Neural cell (in vitro differentiated cells): Measurements from ENCODE around the gene STRIP1. TPM values are rescaled to one million over a fixed set of nuclear protein-coding genes. Genes with fewer than 3 reads are reported as not detected.

Experiments used
- H2AFZ ChIP-seq: fragments of 200-600, 300-800 bp; sonication (generic), shearing (Covaris generic); 2 replicates; pipeline ENCODE4 v1.6.0; 2014; ENCODE audit warnings: low read depth, mild to moderate bottlenecking, antibody characterized with exemption, low read length, moderate library complexity
- H3F3A ChIP-seq: fragments of 200-600 bp; shearing (Covaris generic); 2 replicates; pipeline ENCODE4 v1.6.1; 2016; ENCODE audit warnings: mild to moderate bottlenecking, moderate library complexity, mixed read lengths, antibody characterized with exemption, low read length; ENCODE audit not compliant: insufficient read depth, poor library complexity, severe bottlenecking
- H3K27ac ChIP-seq: fragments of 200-600, 300-800 bp; sonication (generic), shearing (Covaris generic); 2 replicates; pipeline ENCODE4 v1.5.1; 2014; ENCODE audit warnings: mild to moderate bottlenecking, low read length, moderate library complexity
- H3K27me3 ChIP-seq: fragments of 300-800, 200-600 bp; sonication (generic), shearing (Covaris generic); 2 replicates; pipeline ENCODE4 v1.6.0; 2014; ENCODE audit warnings: mild to moderate bottlenecking, low read depth, low read length, moderate library complexity; ENCODE audit not compliant: insufficient read depth
- H3K36me3 ChIP-seq: fragments of 300-800, 200-600 bp; sonication (generic), shearing (Covaris generic); 2 replicates; pipeline ENCODE4 v1.5.1; 2014; ENCODE audit warnings: mild to moderate bottlenecking, antibody characterized with exemption, low read length, moderate library complexity; ENCODE audit not compliant: insufficient read depth
- H3K4me2 ChIP-seq: fragments of 300-800, 200-600 bp; sonication (generic), shearing (Covaris generic); 2 replicates; pipeline ENCODE4 v1.6.0; 2014; ENCODE audit warnings: mild to moderate bottlenecking, low read length
- H3K4me3 ChIP-seq: fragments of 300-800, 200-600 bp; sonication (generic), shearing (Covaris generic); 2 replicates; pipeline ENCODE4 v1.5.1; 2014; ENCODE audit warnings: mild to moderate bottlenecking, low read length, moderate library complexity
- H3K79me2 ChIP-seq: fragments of 200-600 bp; shearing (Covaris generic); replicated peaks from 2 replicates; pipeline ENCODE4 v1.6.0; 2014; ENCODE audit warnings: mild to moderate bottlenecking, low read length, moderate library complexity; ENCODE audit not compliant: insufficient read depth
- H3K9ac ChIP-seq: fragments of 300-800, 200-600 bp; sonication (generic), shearing (Covaris generic); 2 replicates; pipeline ENCODE4 v1.6.1; 2016; ENCODE audit warnings: mild to moderate bottlenecking, low read length, mixed read lengths
- H3K9me2 ChIP-seq: fragments of 200-600 bp; shearing (Covaris generic); 2 replicates; pipeline ENCODE4 v1.6.1; 2016; ENCODE audit warnings: mild to moderate bottlenecking, low read length, mixed read lengths; ENCODE audit not compliant: insufficient read depth
- H3K9me3 ChIP-seq: fragments of 200-600, 300-800 bp; sonication (generic), shearing (Covaris generic); 2 replicates; pipeline ENCODE4 v1.6.1; 2016; ENCODE audit warnings: mild to moderate bottlenecking, mixed run types, low read length, moderate library complexity, mixed read lengths
- H4K20me1 ChIP-seq: fragments of 200-600 bp; shearing (Covaris generic); 2 replicates; pipeline ENCODE4 v1.6.1; 2016; ENCODE audit warnings: mild to moderate bottlenecking, mixed run types; ENCODE audit not compliant: insufficient read depth
- CTCF ChIP-seq: fragments of 450-650 bp; IDR thresholded peaks from 2 replicates; pipeline ENCODE4 v1.5.1; 2014; ENCODE audit warnings: antibody characterized with exemption, mild to moderate bottlenecking, moderate library complexity; ENCODE audit not compliant: poor library complexity, severe bottlenecking
- EP300 ChIP-seq: fragments of 450-650 bp; conservative IDR thresholded peaks from 2 replicates; pipeline ENCODE4 v1.6.1; 2014; ENCODE audit warnings: antibody characterized with exemption, mild to moderate bottlenecking, moderate library complexity; ENCODE audit not compliant: poor library complexity, severe bottlenecking
- EZH2 ChIP-seq: fragments of 200-600, 300-800 bp; shearing (Covaris generic), sonication (generic); IDR thresholded peaks from 2 replicates; pipeline ENCODE4 v1.6.1; 2014; ENCODE audit warnings: antibody characterized with exemption, low read length, borderline replicate concordance, mild to moderate bottlenecking; ENCODE audit not compliant: insufficient read depth, poor library complexity, severe bottlenecking
- MXI1 ChIP-seq: fragments of 450-650 bp; conservative IDR thresholded peaks from 2 replicates; pipeline ENCODE4 v1.6.1; 2014; ENCODE audit warnings: antibody characterized with exemption, mild to moderate bottlenecking; ENCODE audit not compliant: poor library complexity, severe bottlenecking
- POLR2AphosphoS5 ChIP-seq: IDR thresholded peaks from 2 replicates; pipeline ENCODE4 v1.6.1; 2012
- RAD21 ChIP-seq: fragments of 450-650 bp; conservative IDR thresholded peaks from 2 replicates; pipeline ENCODE4 v1.6.1; 2014; ENCODE audit warnings: antibody characterized with exemption, mild to moderate bottlenecking, moderate library complexity
- SMC3 ChIP-seq: fragments of 450-650 bp; conservative IDR thresholded peaks from 2 replicates; pipeline ENCODE4 v1.6.1; 2014; ENCODE audit warnings: antibody characterized with exemption, mild to moderate bottlenecking, moderate library complexity; ENCODE audit not compliant: poor library complexity
- TAF1 ChIP-seq: IDR thresholded peaks from 2 replicates; pipeline ENCODE4 v1.6.1; 2012; ENCODE audit warnings: low read depth
- polyA plus RNA-seq: library from polyadenylated mRNA; depleted of rRNA; stranded (reverse); fragments of >200 nt; gene quantifications from 2 replicates; pipeline ENCODE4 v1.2.3, GENCODE V29; 2014
- TF ChIP-seq, protein P1 (sequence below): IDR thresholded peaks from 2 replicates; pipeline ENCODE4 v1.6.1; 2012; ENCODE audit warnings: borderline replicate concordance

STRIP1 gene
- polyA plus RNA-seq, 1 donor from 2014 or later = 178 TPM

DNA sequence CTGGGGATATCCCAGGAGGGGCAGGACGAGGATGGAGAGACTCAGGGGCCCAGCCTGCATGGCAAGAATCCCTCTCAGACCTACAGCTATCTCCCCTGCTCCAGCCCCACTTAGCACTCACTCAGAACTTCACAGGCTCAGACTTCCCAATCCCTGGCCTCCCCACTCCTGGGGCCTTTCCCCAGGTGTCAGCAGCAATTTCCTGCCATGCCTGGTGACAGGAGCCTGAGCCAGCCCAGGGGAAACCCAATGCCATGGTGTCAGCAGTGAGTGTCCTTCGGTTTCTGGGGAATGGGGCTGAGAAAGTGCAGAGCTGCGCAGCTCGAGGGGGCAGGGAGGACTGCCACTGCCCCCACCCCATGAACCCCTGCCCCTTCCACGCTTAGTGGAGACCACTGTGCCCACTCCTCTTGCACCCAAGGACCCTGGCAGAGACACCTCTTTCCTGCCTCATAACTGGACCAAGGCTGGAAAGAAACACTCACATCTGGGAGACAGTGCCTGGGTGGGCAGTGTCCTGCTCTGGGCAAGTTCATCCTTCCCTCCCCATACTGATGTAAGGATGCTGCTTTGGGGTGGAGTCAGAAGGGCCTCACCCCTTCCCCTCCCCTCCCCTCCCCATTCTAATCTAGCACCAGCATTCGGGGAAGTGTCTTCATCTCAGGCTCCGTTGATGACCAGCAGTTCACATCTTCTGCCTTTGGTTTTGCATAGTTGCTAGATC, 60.7 kb downstream of the STRIP1 start:
- TF ChIP-seq POLR2AphosphoS5 (no peak), TAF1 (no peak), RAD21 (no peak), EZH2 (no peak), EP300 (no peak), CTCF (no peak), SMC3 (no peak), MXI1 (no peak)
- TF ChIP-seq, protein P1, sequence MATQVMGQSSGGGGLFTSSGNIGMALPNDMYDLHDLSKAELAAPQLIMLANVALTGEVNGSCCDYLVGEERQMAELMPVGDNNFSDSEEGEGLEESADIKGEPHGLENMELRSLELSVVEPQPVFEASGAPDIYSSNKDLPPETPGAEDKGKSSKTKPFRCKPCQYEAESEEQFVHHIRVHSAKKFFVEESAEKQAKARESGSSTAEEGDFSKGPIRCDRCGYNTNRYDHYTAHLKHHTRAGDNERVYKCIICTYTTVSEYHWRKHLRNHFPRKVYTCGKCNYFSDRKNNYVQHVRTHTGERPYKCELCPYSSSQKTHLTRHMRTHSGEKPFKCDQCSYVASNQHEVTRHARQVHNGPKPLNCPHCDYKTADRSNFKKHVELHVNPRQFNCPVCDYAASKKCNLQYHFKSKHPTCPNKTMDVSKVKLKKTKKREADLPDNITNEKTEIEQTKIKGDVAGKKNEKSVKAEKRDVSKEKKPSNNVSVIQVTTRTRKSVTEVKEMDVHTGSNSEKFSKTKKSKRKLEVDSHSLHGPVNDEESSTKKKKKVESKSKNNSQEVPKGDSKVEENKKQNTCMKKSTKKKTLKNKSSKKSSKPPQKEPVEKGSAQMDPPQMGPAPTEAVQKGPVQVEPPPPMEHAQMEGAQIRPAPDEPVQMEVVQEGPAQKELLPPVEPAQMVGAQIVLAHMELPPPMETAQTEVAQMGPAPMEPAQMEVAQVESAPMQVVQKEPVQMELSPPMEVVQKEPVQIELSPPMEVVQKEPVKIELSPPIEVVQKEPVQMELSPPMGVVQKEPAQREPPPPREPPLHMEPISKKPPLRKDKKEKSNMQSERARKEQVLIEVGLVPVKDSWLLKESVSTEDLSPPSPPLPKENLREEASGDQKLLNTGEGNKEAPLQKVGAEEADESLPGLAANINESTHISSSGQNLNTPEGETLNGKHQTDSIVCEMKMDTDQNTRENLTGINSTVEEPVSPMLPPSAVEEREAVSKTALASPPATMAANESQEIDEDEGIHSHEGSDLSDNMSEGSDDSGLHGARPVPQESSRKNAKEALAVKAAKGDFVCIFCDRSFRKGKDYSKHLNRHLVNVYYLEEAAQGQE = no peak
- no peak overlapping the region for H3K4me3 ChIP-seq
- H3K27ac ChIP-seq = no peak overlapping the region

DNA sequence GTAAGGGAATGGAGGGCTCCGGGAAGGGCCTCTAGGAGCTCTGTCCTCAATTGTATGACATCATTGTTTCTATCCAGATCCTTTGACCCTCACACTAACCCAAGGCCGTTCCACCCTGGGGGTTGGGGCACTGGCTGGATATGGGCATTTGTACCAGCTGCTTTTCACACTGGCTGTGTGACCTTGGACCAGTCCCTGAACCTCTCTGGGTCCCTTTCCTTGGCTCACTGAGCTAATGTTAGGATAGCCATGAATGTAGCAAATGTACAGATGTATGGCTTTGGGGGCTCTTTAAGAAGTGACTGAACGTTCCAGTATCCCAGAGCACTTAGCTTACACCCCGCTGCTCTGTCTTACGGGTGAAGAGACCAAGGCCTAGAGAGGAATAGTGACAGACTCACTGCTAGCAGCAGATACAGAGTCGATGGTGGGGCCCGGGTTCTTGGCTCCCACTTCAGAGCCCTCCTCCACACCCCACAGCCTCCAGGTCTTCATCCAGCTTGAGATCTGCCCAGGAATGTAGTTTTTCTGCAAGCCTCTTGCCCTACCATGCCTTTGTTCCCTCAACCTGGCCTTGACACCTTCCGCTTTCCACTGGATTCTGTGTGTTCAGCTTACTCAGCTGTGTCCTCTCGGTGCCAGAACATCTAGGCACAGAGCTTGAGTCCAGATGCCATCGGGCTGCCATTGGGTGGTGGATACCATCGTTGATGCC, 63.2 kb downstream of the STRIP1 start:
- Histone ChIP-seq H3K9ac (no peak overlapping the region), H3K4me2 (no peak overlapping the region), H4K20me1 (no peaks in the 10 kb centered on the region), H2AFZ (no peak overlapping the region), H3F3A (no peaks in the 10 kb centered on the region), H3K4me3 (no peak overlapping the region), H3K9me3 (no peaks in the 10 kb centered on the region), H3K27me3 (no peaks in the 10 kb centered on the region), H3K79me2 (no peaks in the 10 kb centered on the region), H3K9me2 (no peaks in the 10 kb centered on the region), H3K36me3 (no peaks in the 10 kb centered on the region), H3K27ac (no peak overlapping the region)
- TF ChIP-seq CTCF (no peak), EP300 (no peak), TAF1 (no peak), EZH2 (no peak), POLR2AphosphoS5 (no peak), MXI1 (no peak), SMC3 (no peak), RAD21 (no peak)
- TF ChIP-seq, protein P1 = no peak

More for the DNA sequence above, 60.7 kb downstream of the STRIP1 start:
- H3K36me3 ChIP-seq = no peaks in the 10 kb centered on the region
- no peak overlapping the region for H3K4me2 ChIP-seq
- H3K9me3 ChIP-seq = no peaks in the 10 kb centered on the region
- H3F3A ChIP-seq = no peaks in the 10 kb centered on the region
- no peak overlapping the region for H2AFZ ChIP-seq
- H3K9me2 ChIP-seq = no peaks in the 10 kb centered on the region
- H3K27me3 ChIP-seq = no peaks in the 10 kb centered on the region
- H3K9ac ChIP-seq = no peak overlapping the region
- H4K20me1 ChIP-seq = no peaks in the 10 kb centered on the region
- no peaks in the 10 kb centered on the region for H3K79me2 ChIP-seq
